PFSK-1 (cell line): Measurements from ENCODE around the gene EPC1.

Source experiments
- FOXP2 ChIP-seq: optimal IDR thresholded peaks from 2 replicates; pipeline ENCODE3; 2011; ENCODE audit warnings: borderline replicate concordance, control low read depth, inconsistent platforms; ENCODE audit not compliant: insufficient read depth; ENCODE audit errors: extremely low read length, extremely low read depth
- POLR2AphosphoS5 ChIP-seq: IDR thresholded peaks from 2 replicates; pipeline ENCODE4 v1.6.1; 2012; ENCODE audit warnings: low read depth, mild to moderate bottlenecking, control low read depth, low read length, moderate library complexity
- SIN3A ChIP-seq: IDR thresholded peaks from 2 replicates; pipeline ENCODE4 v1.6.1; 2012; ENCODE audit warnings: mild to moderate bottlenecking, low read length, moderate library complexity, borderline replicate concordance; ENCODE audit not compliant: insufficient read depth
- TAF1 ChIP-seq: IDR thresholded peaks from 2 replicates; pipeline ENCODE4 v1.6.1; 2012; ENCODE audit warnings: low read length, control low read depth, borderline replicate concordance; ENCODE audit not compliant: insufficient read depth
- TF ChIP-seq, protein P1 (sequence below), 2 experiments: IDR thresholded peaks; 2 replicates each; pipeline versions ENCODE4 v1.6.1 to v1.8.0; 2011 to 2012; ENCODE audit warnings: low read depth in 2 of 2, low read length in 2 of 2, control low read depth in 1 of 2, inconsistent platforms in 1 of 2, mild to moderate bottlenecking in 1 of 2, moderate library complexity in 1 of 2; ENCODE audit not compliant: insufficient read depth in 1 of 2

Gene EPC1

DNA sequence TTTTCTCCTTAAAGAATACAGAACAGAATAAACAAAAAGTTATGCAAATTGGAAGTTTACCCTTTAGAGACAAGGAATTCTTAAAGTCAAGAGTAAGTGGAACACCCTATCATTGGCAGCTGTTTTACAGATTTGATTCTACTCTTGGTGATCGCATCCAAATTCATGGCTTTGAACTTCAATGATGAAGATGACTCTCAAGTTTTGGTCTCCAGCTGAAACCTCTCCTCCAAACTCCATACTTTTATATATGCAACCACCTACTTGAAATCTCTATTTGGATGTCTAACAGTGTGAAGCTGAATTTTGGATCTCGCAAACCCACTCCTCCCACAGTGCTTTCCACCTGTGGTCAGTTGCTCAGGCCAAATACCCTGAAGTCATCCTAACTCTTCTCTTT is 80.4 kb downstream of the EPC1 start:
- TF ChIP-seq POLR2AphosphoS5: no peak
- no peak for TF ChIP-seq SIN3A
- no peak for TF ChIP-seq TAF1
- no peak for TF ChIP-seq FOXP2
- TF ChIP-seq, protein P1, sequence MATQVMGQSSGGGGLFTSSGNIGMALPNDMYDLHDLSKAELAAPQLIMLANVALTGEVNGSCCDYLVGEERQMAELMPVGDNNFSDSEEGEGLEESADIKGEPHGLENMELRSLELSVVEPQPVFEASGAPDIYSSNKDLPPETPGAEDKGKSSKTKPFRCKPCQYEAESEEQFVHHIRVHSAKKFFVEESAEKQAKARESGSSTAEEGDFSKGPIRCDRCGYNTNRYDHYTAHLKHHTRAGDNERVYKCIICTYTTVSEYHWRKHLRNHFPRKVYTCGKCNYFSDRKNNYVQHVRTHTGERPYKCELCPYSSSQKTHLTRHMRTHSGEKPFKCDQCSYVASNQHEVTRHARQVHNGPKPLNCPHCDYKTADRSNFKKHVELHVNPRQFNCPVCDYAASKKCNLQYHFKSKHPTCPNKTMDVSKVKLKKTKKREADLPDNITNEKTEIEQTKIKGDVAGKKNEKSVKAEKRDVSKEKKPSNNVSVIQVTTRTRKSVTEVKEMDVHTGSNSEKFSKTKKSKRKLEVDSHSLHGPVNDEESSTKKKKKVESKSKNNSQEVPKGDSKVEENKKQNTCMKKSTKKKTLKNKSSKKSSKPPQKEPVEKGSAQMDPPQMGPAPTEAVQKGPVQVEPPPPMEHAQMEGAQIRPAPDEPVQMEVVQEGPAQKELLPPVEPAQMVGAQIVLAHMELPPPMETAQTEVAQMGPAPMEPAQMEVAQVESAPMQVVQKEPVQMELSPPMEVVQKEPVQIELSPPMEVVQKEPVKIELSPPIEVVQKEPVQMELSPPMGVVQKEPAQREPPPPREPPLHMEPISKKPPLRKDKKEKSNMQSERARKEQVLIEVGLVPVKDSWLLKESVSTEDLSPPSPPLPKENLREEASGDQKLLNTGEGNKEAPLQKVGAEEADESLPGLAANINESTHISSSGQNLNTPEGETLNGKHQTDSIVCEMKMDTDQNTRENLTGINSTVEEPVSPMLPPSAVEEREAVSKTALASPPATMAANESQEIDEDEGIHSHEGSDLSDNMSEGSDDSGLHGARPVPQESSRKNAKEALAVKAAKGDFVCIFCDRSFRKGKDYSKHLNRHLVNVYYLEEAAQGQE (IDR thresholded peaks at IDR 0.05; ENCODE audit: insufficient read depth in 1 of 2, low read depth in 2 of 2, low read length in 2 of 2): no peak

DNA sequence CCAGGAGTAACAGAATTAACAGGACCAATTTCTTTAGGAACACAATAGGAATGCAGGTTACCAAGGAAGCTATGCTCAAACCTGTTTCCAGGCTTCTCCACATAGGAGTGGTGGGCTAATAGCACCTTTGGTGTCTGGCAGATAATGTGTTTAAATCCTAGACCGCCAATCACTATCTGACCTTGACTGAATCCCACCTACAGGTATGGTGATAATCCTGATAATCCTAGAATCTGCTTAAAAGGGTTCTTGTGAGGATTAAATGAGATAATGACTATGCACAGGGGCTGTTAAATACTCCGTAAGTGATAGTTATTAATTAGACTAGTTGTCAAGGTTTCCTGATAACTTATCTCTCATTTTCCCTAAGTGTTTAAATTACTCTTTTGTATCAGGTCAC is 81.2 kb downstream of the EPC1 start:
- TF ChIP-seq TAF1 (no peak), FOXP2 (no peak), POLR2AphosphoS5 (no peak), SIN3A (no peak)
- TF ChIP-seq, protein P1 (IDR thresholded peaks at IDR 0.05; ENCODE audit: insufficient read depth in 1 of 2, low read depth in 2 of 2, low read length in 2 of 2): no peak

DNA sequence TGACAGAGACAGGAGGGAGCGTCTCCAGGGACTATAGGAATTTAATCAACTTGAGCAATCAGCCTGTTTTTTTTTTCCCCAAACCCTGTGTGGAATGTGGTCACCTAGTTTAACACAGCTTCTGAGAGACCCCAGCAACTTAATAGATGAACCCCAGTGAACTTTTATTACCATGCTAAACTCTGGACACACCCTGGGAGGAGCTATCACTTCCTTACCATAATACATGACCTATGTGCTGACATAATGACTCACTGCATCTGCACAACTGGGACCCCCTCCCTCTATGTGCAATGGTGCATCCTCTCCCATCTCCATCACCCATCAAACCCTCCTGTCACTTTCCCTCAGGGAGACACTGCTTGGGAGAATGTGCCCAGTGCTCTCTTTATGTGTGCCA is 83.7 kb downstream of the EPC1 start:
- TF ChIP-seq TAF1 (no peak), POLR2AphosphoS5 (no peak), SIN3A (no peak), FOXP2 (no peak)
- TF ChIP-seq, protein P1 (IDR thresholded peaks at IDR 0.05; ENCODE audit: insufficient read depth in 1 of 2, low read depth in 2 of 2, low read length in 2 of 2): no peak

DNA sequence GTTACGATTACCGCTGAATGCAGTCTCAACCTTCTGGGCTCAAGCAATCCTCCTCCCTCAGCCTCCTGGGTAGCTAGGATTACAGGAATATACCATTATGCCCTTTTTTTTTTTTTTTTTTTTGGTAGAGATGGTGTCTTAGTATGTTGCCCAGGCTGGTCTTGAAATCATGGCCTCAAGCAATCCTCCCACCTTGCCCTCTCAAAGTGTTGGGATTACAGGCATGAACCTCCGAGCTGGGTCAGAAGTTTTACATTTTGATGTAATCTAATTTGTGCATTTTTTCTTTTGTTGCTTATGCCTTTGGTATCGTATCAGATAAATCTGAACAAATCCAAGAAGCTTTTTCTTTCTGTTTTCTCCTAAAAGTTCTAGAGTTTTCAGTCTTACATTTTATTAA is 87.4 kb downstream of the EPC1 start:
- TF ChIP-seq, protein P1 (IDR thresholded peaks at IDR 0.05; ENCODE audit: insufficient read depth in 1 of 2, low read depth in 2 of 2, low read length in 2 of 2): no peak
- TF ChIP-seq TAF1 (no peak), SIN3A (no peak), POLR2AphosphoS5 (no peak), FOXP2 (no peak)
